GM18502 (cell line): ENCODE data around the gene SLC2A4.

Experiments used
- ATAC-seq: cut with Tn5 transposase; IDR thresholded peaks from one replicate; pipeline ENCODE4 v1.9.1; 2021; ENCODE audit warnings: mild to moderate bottlenecking; ENCODE audit not compliant: unreplicated experiment, poor library complexity

Gene SLC2A4

GRCh38 chr17:7262935-7263800, 18.4 kb upstream of the SLC2A4 start:
- no peak for ATAC-seq

GRCh38 chr17:7263801-7264078, 17.8 kb upstream of the SLC2A4 start:
- ATAC-seq = no peak

- ATAC-seq = no peak
Observed at GRCh38 chr17:7266784-7267183, 14.7 kb upstream of the SLC2A4 start.

- ATAC-seq = no peak
Observed at GRCh38 chr17:7279448-7279847, 2.1 kb upstream of the SLC2A4 start.

GRCh38 chr17:7280519-7281073, 922 bp upstream of the SLC2A4 start:
- peak; percentile 62 for ATAC-seq

GRCh38 chr17:7281953-7282751, 634 bp downstream of the SLC2A4 start:
- no peak for ATAC-seq

- ATAC-seq = no peak
Observed at GRCh38 chr17:7282752-7283321, 1.3 kb downstream of the SLC2A4 start.

GRCh38 chr17:7283471-7284216, 2.1 kb downstream of the SLC2A4 start:
- no peak for ATAC-seq

GRCh38 chr17:7284911-7285310, 3.4 kb downstream of the SLC2A4 start:
- ATAC-seq = no peak

GRCh38 chr17:7285679-7286078, 4.2 kb downstream of the SLC2A4 start:
- ATAC-seq = no peak

- no peak for ATAC-seq
Observed at GRCh38 chr17:7289256-7290032, 7.9 kb downstream of the SLC2A4 start.

- no peak for ATAC-seq
Observed at GRCh38 chr17:7290166-7290565, 8.6 kb downstream of the SLC2A4 start.

GRCh38 chr17:7290685-7291084, 9.2 kb downstream of the SLC2A4 start:
- no peak for ATAC-seq

GRCh38 chr17:7292194-7292593, 10.7 kb downstream of the SLC2A4 start:
- no peak for ATAC-seq

- ATAC-seq = no peak
Observed at GRCh38 chr17:7292729-7293128, 11.2 kb downstream of the SLC2A4 start.

GRCh38 chr17:7293159-7293558, 11.6 kb downstream of the SLC2A4 start:
- no peak for ATAC-seq

GRCh38 chr17:7293816-7294613, 12.5 kb downstream of the SLC2A4 start:
- ATAC-seq = no peak

GRCh38 chr17:7294614-7295153, 13.2 kb downstream of the SLC2A4 start, which contains the start of gene YBX2:
Gene YBX2, minus strand, starts transcription at chr17:7294639. Its CDS starts 139 bp downstream, at chr17:7294500.
- no peak for ATAC-seq
